K562 (cell line): ENCODE data around the gene ACBD4. TPM values are rescaled to one million over a fixed set of nuclear protein-coding genes. Genes with fewer than 3 reads are reported as not detected.
A peak's percentile ranks its signal among the peaks of the same experiment; 100 is the strongest.

ENCODE experiments used
- BCOR ChIP-seq: fragments of 450-650 bp; IDR thresholded peaks from 2 replicates; pipeline ENCODE4 v1.6.1; 2016
- EP300 ChIP-seq: IDR thresholded peaks from 2 replicates; pipeline ENCODE4 v1.6.1; 2012; ENCODE audit warnings: low read length, improper control_type of control experiment
- FOXP1 ChIP-seq: sonication (generic); formaldehyde crosslinking; IDR thresholded peaks from 2 replicates; pipeline ENCODE4 v1.8.0; 2022; ENCODE audit warnings: mild to moderate bottlenecking, missing genetic modification reagents
- GTF2F1 ChIP-seq: IDR thresholded peaks from 2 replicates; pipeline ENCODE4 v1.6.1; 2011; ENCODE audit warnings: low read depth, low read length, improper control_type of control experiment
- IRF2 ChIP-seq: sonication (generic); formaldehyde crosslinking; IDR thresholded peaks from 2 replicates; pipeline ENCODE4 v1.8.1; 2022; ENCODE audit warnings: mild to moderate bottlenecking, missing genetic modification reagents
- JUN ChIP-seq, 2 experiments: sonication (generic) in 1 of 2; formaldehyde crosslinking in 1 of 2; IDR thresholded peaks; 2 replicates each; pipeline versions ENCODE4 v1.6.1 to v1.8.0; 2012 to 2022; ENCODE audit warnings: borderline replicate concordance in 2 of 2, mild to moderate bottlenecking in 2 of 2, improper control_type of control experiment in 1 of 2, low read depth in 1 of 2, low read length in 1 of 2, missing genetic modification reagents in 1 of 2
- JUNB ChIP-seq: fragments of 450-650 bp; formaldehyde crosslinking; conservative IDR thresholded peaks from 2 replicates; pipeline ENCODE4 v1.4.0; 2020; ENCODE audit warnings: mild to moderate bottlenecking
- KDM4B ChIP-seq, 2 experiments: fragments of 450-650 bp in 1 of 2; sonication (generic) in 1 of 2; IDR thresholded peaks; 2 replicates each; pipeline ENCODE4 v1.6.1; 2016 to 2017; ENCODE audit warnings: borderline replicate concordance in 2 of 2, antibody characterized with exemption in 1 of 2, low read depth in 1 of 2, mild to moderate bottlenecking in 1 of 2
- KLF10 ChIP-seq: fragments of 250-450 bp; sonication (Bioruptor Pico); IDR thresholded peaks from 2 replicates; pipeline ENCODE4 v1.6.1; 2021; ENCODE audit warnings: matching md5 sums
- MAFF ChIP-seq: IDR thresholded peaks from 2 replicates; pipeline ENCODE4 v1.6.1; 2012; ENCODE audit warnings: low read length, improper control_type of control experiment
- MTA3 ChIP-seq: fragments of 450-650 bp; formaldehyde crosslinking; IDR thresholded peaks from 2 replicates; pipeline ENCODE4 v1.6.1; 2017; ENCODE audit warnings: mild to moderate bottlenecking, borderline replicate concordance
- NFXL1 ChIP-seq: fragments of 450-650 bp; formaldehyde crosslinking; IDR thresholded peaks from 2 replicates; pipeline ENCODE4 v1.4.0; 2021; ENCODE audit warnings: mild to moderate bottlenecking
- RHOXF2B ChIP-seq: fragments of 250-450 bp; sonication (Bioruptor Pico); conservative IDR thresholded peaks from 2 replicates; pipeline ENCODE4 v1.5.1; 2021
- SMAD1 ChIP-seq: fragments of 150-350 bp; IDR thresholded peaks from 2 replicates; pipeline ENCODE4 v1.6.1; 2014; ENCODE audit warnings: low read length, low read depth; ENCODE audit not compliant: partially characterized antibody
- SP1 ChIP-seq: sonication (generic); formaldehyde crosslinking; IDR thresholded peaks from 2 replicates; pipeline ENCODE4 v1.8.1; 2022; ENCODE audit warnings: mild to moderate bottlenecking, missing genetic modification reagents
- SPI1 ChIP-seq: IDR thresholded peaks from 2 replicates; pipeline ENCODE4 v1.6.1; 2011; ENCODE audit warnings: low read depth, low read length, control low read depth, borderline replicate concordance
- TAL1 ChIP-seq: fragments of 450-650 bp; IDR thresholded peaks from 2 replicates; pipeline ENCODE4 v1.6.1; 2016; ENCODE audit warnings: mild to moderate bottlenecking
- TRIM28 ChIP-seq: fragments of 450-650 bp; IDR thresholded peaks from 2 replicates; pipeline ENCODE4 v1.6.1; 2017
- ZBED1 ChIP-seq: IDR thresholded peaks from 2 replicates; pipeline ENCODE4 v1.6.1; 2014
- ZBTB8A ChIP-seq: fragments of 450-650 bp; IDR thresholded peaks from 2 replicates; pipeline ENCODE4 v1.6.1; 2018; ENCODE audit warnings: mild to moderate bottlenecking, moderate library complexity; ENCODE audit not compliant: partially characterized antibody
- ZNF165 ChIP-seq: fragments of 250-450 bp; sonication (Bioruptor Pico); IDR thresholded peaks from 2 replicates; pipeline ENCODE4 v1.4.0; 2020; ENCODE audit warnings: borderline replicate concordance
- ZNF561 ChIP-seq: fragments of 450-650 bp; formaldehyde crosslinking; conservative IDR thresholded peaks from 2 replicates; pipeline ENCODE4 v1.4.0; 2020; ENCODE audit warnings: mild to moderate bottlenecking, moderate library complexity
- ZNF780A ChIP-seq: fragments of 250-450 bp; sonication (Bioruptor Pico); IDR thresholded peaks from 2 replicates; pipeline ENCODE4 v1.5.0; 2021; ENCODE audit warnings: mild to moderate bottlenecking
- polyA plus RNA-seq, 8 experiments: library from polyadenylated mRNA; depleted of rRNA in 4 of 8; stranded (reverse) in 5 of 8; unstranded in 3 of 8; fragments of >200 nt; fragmentation: Nextera tagmentation in 2 of 8; fragmentation: Illumina TruSeq in 1 of 8; extraction: Ambion mirVana in 2 of 8; extraction: Trizol in 1 of 8; gene quantifications; 2 replicates each; pipeline versions ENCODE4 v1.2.1 to v1.2.3, GENCODE V29; 2011 to 2014; ENCODE audit warnings: inconsistent platforms in 1 of 8, missing spikeins in 1 of 8
- total RNA-seq, 7 experiments: library from RNA; depleted of rRNA in 6 of 7; stranded (reverse); fragments of >200 nt in 6 of 7; fragmentation: Illumina TruSeq in 2 of 7; extraction: Trizol in 2 of 7; gene quantifications; 2 replicates each; pipeline versions ENCODE4 v1.2.1 to v1.2.3, GENCODE V29; 2011 to 2021; ENCODE audit warnings: low replicate concordance in 1 of 7
- TF ChIP-seq, protein P1 (sequence below): fragments of 250-450 bp; sonication (Bioruptor Pico); IDR thresholded peaks from 2 replicates; pipeline ENCODE4 v1.8.0; 2021; ENCODE audit warnings: moderate library complexity, mild to moderate bottlenecking, inconsistent platforms
- TF ChIP-seq, protein P2 (sequence below): sonication (generic); formaldehyde crosslinking; IDR thresholded peaks from 2 replicates; pipeline ENCODE4 v1.8.0; 2022; ENCODE audit warnings: mild to moderate bottlenecking, missing genetic modification reagents
- TF ChIP-seq, protein P3 (sequence below): sonication (generic); formaldehyde crosslinking; IDR thresholded peaks from 2 replicates; pipeline ENCODE4 v1.8.1; 2022; ENCODE audit warnings: missing genetic modification reagents

ACBD4 gene
- total and polyA plus RNA-seq, 9 of the 15 experiments (the other 6 are each of a cell fraction or from before 2014, with no cell fraction given) = 0.14 to 6.9 (median 4.6) TPM

DNA sequence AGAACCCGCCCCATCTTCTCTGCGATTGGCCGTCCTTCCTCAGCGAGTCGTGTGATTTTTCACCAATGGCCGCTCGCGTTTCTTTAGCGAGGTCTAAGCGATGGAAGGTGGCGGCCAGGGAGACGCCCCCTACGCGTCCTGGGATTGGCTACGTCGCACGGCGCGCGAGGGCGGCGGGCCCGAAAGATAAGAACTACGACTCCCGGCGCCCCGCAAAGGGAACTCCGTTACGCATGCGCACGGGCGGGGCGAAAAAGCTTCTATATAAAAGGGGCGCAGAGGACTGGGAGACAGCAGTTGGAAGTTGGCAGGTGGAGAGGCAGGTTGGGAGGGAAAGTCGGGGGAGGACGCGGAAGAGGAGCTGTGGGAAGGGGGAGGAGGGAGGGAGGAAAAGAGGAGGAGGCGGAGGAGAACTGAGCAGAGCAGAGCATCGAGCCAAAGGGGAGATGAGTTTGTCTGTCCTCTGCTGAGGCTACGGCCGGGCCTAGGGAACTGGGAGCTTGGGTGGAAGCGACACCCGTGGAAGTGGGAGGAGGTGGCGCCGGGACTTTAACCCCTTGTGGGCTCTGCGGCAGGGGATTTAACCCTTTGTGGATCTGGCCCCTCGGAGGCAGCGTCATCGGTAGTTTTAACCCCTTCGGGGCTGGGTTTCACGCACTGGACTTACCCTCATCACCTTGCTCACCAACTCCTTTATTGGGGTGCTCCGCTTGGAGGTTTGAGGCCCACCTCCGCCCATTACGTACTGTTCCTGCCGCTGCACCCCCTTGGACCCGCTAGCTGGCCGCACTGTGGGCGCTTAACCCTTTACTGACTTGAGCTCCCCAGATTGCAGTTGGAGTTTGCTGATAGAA, 12.9 kb downstream of the ACBD4 start, which contains the start of gene HEXIM1 (continued):
- TF ChIP-seq, protein P1, sequence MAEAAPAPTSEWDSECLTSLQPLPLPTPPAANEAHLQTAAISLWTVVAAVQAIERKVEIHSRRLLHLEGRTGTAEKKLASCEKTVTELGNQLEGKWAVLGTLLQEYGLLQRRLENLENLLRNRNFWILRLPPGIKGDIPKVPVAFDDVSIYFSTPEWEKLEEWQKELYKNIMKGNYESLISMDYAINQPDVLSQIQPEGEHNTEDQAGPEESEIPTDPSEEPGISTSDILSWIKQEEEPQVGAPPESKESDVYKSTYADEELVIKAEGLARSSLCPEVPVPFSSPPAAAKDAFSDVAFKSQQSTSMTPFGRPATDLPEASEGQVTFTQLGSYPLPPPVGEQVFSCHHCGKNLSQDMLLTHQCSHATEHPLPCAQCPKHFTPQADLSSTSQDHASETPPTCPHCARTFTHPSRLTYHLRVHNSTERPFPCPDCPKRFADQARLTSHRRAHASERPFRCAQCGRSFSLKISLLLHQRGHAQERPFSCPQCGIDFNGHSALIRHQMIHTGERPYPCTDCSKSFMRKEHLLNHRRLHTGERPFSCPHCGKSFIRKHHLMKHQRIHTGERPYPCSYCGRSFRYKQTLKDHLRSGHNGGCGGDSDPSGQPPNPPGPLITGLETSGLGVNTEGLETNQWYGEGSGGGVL (CRISPR knock-in tag) = no peak
- TF ChIP-seq ZNF561 (CRISPR knock-in tag) = peak; percentile 79; the same call in 1 of the 2 replicates
- no peak for TF ChIP-seq EP300
- peak; percentile 76; the same call in 1 of the 2 replicates for TF ChIP-seq KLF10 (CRISPR knock-in tag)
- TF ChIP-seq ZBTB8A = no peak
- peak; percentile 73; the same call in 1 of the 2 replicates for TF ChIP-seq ZNF780A (CRISPR knock-in tag)
- TF ChIP-seq GTF2F1 = peak; percentile 97
- TF ChIP-seq ZBED1 = peak; percentile 78; the same call in 1 of the 2 replicates
- no peak for TF ChIP-seq ZNF165
- TF ChIP-seq MTA3 = peak; percentile 99
- peak; percentile 91 for TF ChIP-seq SP1 (CRISPR knock-in tag)
- TF ChIP-seq RHOXF2B (CRISPR knock-in tag) = peak; percentile 77; the same call in 1 of the 2 replicates
- TF ChIP-seq BCOR = peak; percentile 88
- TF ChIP-seq, protein P2, sequence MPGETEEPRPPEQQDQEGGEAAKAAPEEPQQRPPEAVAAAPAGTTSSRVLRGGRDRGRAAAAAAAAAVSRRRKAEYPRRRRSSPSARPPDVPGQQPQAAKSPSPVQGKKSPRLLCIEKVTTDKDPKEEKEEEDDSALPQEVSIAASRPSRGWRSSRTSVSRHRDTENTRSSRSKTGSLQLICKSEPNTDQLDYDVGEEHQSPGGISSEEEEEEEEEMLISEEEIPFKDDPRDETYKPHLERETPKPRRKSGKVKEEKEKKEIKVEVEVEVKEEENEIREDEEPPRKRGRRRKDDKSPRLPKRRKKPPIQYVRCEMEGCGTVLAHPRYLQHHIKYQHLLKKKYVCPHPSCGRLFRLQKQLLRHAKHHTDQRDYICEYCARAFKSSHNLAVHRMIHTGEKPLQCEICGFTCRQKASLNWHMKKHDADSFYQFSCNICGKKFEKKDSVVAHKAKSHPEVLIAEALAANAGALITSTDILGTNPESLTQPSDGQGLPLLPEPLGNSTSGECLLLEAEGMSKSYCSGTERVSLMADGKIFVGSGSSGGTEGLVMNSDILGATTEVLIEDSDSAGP (CRISPR knock-in tag) = 0 out of 2 replicates have a peak, but pooled peaks have one; percentile 13
- TF ChIP-seq KDM4B (IDR thresholded peaks at IDR 0.05; ENCODE audit: borderline replicate concordance in 2 of 2, low read depth in 1 of 2) = 0 out of 4 replicates have a peak, but pooled peaks of 1 of the 2 experiments have one; percentile 84
- peak; percentile 88 for TF ChIP-seq NFXL1 (CRISPR knock-in tag)
- TF ChIP-seq JUN (IDR thresholded peaks at IDR 0.05; ENCODE audit: borderline replicate concordance, low read depth, low read length) = peak; percentile 39
- no peak for TF ChIP-seq JUN (CRISPR knock-in tag; IDR thresholded peaks at IDR 0.05; ENCODE audit: borderline replicate concordance)
- TF ChIP-seq, protein P3, sequence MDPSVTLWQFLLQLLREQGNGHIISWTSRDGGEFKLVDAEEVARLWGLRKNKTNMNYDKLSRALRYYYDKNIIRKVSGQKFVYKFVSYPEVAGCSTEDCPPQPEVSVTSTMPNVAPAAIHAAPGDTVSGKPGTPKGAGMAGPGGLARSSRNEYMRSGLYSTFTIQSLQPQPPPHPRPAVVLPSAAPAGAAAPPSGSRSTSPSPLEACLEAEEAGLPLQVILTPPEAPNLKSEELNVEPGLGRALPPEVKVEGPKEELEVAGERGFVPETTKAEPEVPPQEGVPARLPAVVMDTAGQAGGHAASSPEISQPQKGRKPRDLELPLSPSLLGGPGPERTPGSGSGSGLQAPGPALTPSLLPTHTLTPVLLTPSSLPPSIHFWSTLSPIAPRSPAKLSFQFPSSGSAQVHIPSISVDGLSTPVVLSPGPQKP (CRISPR knock-in tag) = no peak
- TF ChIP-seq FOXP1 (CRISPR knock-in tag) = peak; percentile 41
- 0 out of 2 replicates have a peak, but pooled peaks have one; percentile 29 for TF ChIP-seq JUNB (CRISPR knock-in tag)
- TF ChIP-seq MAFF = peak; percentile 16; the same call in 1 of the 2 replicates
- TF ChIP-seq SPI1 = no peak
- TF ChIP-seq IRF2 (CRISPR knock-in tag) = no peak
- TF ChIP-seq TAL1 = no peak
- peak; percentile 97 for TF ChIP-seq SMAD1
- no peak; the same call in 1 of the 2 replicates for TF ChIP-seq TRIM28
